Kidney tubule cell (primary cell): ENCODE data around the gene CAMK1D.

Experiments
- DNase-seq: peaks from one replicate; pipeline ENCODE4 v3.0.0-alpha.2; 2018; ENCODE audit warnings: low spot score

Gene CAMK1D

DNA sequence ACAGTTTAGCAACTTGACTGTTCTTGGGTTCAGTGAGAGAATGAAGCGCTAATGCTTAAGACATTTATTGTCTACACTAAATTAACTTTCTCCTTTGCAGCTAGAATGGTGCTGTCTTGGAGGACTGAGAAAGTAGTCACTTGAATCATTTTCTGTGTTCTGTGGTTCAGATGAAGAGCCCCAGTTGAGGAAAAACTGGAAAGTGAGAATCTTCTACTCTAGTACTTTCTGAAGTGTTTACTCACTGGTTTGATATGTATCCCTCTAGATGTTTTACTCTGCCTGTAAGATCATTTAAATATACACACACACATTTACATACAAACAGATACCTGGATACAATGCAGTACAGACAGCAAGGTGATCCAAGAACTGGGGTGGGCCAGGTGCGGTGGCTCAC is 308.1 kb downstream of the CAMK1D start:
- no peak for DNase-seq

DNA sequence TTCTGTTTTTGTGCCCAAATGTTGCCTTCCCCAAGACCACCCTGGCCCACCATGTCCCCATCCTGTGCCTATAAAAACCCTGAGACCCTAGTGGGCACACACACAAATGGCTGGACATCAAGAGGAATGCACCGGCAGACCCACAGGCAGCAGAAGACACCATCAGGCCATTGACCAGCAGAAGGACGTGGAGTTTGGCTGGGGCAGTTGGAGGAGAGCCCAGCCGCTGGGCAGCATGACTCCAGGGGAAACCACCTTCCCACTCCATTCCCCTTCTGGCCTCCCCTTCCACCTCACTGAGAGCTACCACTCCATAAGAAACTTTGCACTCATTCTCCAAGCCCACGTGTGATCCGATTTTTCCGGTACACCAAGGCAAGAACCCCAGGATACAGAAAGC is 309.2 kb downstream of the CAMK1D start:
- no peak for DNase-seq

DNA sequence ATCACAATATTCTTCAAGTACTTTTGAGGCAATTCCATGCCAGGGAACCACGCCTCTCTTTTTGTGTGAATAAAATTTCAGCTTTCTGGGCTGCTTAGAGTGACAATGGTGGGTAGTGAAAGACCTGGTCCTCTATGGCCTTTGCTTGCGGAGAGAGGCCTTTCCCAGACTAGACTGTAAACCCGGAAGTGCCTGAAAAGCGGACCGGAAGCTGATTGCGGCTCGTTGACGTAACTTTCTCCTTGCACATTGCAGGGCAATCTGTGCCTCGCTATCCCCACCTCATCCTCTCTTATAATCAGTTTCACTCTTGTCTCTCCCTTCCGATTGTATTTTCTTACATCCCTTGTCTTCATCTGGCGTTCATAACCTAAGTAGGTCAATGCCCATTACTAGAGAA is 310.4 kb downstream of the CAMK1D start:
- no peak for DNase-seq

DNA sequence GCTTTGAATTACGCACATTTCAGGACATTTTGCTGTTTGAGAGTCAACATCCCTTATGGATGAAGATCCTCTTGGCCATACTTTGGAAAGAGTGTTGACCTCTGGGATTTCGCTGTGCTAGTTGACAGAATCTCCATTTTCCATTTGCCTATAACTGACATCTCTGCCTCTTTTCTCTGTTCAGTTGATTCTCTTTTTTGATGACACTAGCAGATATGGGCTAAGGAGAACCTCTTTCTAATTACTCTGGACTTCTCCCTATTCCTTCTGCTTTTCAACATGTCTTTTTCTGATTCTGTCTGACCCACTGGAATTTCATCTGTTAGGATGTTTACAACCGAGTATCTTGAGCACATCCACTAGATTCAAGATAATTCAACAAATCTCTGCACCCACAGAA is 311.5 kb downstream of the CAMK1D start:
- no peak for DNase-seq

DNA sequence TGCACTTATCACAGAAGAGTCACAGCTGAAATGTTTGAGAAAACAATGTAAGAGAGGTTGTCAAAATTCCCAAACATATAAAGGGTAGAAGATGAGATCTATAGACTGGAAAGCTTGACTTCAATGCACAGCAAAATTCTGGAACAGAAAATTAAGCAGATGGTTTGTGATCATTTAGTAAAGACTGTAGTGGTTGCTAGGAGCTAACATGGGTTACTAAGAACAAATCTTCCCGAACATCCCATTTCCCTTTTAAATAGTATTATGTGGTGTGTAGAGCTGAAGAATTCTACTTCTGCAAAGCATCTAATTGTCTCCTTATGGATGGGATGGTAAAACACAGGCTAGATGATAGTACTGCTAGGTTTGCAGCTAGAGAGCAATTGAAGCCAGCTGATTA is 312.3 kb downstream of the CAMK1D start:
- no peak for DNase-seq

DNA sequence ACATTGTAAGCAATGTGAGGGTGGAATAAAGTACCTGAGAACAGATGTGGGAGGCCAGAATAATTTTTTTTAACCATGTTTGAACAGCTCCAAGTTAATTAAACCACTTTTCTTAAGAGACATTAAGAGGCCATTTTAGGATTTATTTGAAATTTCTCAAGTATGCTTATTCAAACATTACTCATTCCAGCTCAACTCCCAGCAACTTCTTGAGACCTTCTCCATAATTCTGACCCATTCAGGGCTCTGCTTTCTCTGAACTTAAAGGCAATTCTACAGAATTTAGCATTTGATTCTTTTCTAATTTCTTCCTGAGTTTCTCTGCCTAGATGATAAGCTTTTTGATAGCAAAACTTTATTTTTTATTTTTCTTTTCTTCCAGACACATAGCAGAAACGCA is 314.5 kb downstream of the CAMK1D start:
- no peak for DNase-seq

DNA sequence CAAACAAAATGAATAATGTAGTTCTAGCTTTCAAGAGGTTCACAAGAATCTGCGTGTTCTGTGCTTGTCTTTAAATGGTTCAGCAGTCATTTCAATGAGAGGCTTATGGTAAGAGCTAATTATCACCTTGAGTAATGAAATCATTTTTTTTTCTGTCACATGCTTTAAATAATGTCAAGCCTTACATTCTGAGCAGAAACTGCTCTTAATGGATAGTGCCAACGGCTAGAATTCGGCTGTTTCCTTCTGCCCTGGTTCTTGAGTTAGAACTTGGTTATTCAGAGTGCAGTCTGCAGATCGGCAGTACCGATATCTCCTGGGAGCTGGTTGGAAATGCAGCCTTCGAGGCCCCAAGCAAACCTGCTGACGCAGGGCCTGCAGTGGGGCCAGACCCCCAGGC is 316.2 kb downstream of the CAMK1D start:
- no peak for DNase-seq

DNA sequence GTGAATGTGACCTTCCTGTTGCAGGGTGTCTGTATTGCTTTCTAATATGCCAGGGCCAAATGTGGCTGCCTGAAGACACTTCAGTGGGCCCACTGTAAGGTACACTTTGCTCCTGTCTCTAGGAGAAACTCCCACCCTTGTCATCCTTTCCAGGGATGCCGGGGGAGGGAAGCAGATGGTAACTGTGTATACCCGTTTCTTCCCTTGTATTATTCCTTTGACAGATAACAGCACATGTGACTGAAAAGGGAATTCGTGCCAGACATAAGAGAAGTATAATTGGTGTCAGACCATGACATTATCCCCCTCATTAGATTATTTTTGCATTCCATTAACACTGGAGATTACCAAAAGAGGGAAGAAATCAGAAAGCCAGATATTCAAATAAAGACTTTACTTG is 317.7 kb downstream of the CAMK1D start:
- no peak for DNase-seq

DNA sequence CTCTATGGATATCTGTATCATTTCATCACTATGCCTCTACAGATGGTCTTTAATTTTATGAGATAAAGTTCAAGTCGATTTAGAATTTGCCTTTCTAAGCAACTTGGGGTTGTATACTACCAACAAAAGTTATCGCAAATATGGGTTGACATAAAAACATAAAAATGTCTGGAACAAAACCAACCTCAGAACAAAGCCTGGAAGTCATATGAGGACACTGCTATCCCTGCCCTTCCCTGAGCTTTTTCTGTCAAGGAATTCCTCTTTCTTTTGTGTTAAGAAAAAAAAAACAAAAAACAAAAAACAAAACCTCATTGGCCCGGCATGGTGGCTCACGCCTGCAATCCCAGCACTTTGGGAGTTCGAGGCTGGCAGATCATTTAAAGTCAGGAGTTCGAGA is 319.3 kb downstream of the CAMK1D start:
- no peak for DNase-seq

DNA sequence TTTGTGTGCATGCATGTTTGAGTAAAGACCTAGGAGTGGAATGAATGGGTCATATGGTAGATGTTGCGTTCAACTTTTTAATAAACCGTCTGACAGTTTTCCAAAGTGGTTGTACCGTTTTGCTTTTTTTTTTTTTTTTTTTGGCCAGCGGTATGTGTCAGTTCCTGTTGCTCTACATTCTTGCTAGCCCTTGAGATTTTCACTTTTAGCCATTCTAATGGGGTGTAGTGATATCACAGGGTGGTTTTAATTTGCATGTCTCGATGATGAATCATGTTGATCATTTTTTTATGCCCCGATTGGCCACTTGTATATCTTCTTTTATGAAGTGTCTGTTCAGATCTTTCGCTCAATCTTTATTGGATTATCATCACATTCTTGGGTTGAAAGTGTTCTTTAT is 320.7 kb downstream of the CAMK1D start:
- DNase-seq: no peak

DNA sequence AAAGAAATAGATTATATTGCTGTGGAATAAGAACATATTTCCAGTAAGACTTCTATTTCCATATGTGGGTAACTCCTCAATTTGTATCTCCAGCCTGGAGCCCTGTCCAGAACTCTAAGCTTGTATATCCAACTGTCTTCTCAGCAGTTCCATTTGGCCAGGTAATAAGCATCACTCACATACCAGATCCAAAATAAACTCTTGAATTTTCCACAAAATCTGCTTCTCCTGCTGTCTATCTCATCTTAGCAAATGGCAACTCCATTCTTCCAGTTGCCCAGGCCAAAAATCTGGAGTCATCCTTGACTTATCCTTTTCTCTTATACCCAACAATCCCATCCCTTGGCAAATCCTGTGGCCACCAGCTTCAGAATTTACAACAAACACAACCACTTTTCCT is 325.8 kb downstream of the CAMK1D start:
- no peak for DNase-seq

DNA sequence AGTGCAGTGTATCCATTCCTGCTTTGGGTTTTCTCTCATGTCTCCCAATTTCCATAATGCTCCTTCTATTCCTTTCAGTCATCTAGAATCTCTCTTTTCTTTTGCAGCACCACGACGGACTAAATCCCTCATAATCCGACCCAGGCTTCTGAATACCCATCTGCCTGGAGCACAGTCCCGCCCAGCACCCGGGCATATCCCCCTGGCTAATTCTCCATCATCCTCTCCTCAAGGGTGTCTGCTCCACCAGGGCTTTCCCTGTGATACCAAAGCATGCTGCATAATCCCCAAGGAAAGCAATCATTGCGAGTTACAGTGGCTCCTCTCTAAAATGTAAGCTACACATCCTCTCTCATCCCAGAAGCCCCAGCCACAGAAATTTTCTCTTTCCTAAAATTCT is 330.3 kb downstream of the CAMK1D start:
- DNase-seq: no peak

DNA sequence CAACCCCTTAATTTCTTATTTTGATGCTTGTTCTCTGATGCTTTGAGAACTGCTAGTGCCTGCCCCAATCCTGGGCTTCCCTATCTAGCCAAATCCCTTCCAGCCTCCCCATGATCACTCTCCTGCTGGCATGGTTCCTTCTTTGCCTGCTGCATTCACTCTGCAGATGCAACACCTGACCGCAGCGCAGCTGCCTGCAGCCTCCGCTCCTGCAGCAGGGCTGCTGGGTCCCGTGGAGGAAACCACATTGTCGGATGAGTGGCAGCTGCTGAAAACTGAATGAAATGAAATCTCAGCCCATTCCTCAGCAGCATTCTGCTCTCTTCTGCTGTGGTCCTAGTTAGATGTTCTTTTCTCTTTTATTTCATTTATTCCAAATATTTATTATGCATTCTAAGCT is 331.9 kb downstream of the CAMK1D start:
- DNase-seq: no peak

DNA sequence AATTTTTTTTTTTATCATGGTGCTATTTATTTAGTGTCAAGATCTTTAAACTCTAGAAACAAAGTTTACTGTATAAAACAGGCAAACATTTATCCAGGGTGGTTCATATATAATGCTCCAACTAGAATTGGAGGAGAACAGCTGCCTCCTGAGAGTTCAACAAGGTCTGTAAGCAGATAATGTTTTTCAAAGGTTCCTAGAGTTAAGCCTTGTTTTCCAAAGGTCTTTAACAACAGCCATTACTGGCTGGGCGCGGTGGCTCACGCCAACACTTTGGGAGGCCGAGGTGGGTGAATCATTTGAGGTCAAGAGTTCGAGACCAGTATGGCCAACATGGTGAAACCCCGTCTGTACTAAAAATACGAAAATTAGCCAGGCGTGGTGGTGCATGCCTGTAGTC is 335.4 kb downstream of the CAMK1D start:
- DNase-seq: no peak

DNA sequence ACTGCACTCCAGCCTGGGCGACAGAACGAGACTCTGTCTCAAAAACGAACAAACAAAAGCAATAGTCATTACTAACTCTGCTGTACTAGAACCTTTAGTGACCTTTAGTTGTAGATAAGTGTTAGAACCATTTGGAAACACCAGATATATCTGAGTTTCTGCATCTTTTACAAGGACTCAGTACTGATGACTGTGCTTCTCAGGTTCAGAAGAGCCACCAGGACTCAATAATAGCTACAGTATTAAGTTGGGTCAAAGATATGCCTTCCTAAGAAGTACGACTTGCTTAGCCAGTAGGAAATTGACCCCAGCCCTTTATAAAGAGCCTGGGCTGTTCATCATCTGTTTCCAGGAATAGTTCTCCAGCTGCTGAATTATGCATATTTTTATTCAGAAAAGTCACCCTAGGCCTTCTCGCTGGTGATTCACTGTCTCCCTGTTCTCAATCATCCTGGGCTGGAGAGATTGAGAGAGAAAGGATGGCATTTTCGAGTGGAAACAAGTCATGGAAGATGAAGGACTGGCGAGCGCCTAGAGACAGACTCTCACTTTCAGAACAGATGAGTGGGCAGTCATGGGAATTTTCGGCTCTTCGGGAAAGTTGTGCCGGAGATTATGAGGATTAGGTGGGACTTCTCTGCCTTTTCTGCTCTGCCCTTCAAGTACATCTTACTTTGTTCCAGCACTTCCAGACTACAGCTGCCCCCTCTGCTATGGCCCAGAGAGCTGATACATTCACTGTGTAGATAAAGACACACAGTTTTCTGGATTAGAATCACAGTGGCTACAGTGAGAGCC is 336.1 kb downstream of the CAMK1D start:
- no peak for DNase-seq

DNA sequence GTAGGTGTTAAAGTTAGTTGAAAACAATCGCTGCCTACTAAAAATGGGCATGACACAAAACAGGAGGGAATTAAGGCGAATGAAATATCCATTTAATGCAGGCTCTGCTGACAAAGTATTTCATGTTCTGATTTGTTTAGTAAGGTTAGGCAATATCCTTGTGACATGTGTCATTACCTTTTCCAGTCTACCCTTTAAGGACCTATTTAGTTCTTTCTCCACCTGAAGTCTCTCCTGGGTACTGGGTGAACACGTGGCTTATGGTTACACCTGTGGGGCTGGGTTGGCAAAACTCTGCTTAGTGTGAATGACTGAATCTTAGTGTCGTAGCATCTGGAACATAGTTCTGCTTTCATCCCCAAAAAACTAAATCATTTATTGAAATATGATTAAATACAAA is 338.6 kb downstream of the CAMK1D start:
- DNase-seq: no peak

DNA sequence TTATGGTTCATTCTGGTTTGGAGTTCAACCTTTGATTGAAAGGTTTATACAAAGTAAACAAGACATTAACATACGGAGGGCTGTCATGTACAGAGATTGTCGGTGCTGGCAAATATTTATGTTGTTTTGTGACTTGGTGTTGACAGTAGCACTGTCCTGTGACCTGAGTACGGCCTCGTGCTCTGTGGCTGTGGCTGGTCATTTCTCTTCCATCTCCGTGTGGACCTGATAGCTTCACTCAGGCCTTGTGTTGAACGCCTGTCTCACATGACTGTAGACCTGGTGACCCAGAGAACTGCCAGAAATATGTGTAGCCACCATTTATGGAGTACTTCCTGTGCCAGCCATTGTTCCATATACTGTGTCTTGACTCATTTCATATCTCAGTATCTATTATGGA is 340.5 kb downstream of the CAMK1D start:
- DNase-seq: no peak

DNA sequence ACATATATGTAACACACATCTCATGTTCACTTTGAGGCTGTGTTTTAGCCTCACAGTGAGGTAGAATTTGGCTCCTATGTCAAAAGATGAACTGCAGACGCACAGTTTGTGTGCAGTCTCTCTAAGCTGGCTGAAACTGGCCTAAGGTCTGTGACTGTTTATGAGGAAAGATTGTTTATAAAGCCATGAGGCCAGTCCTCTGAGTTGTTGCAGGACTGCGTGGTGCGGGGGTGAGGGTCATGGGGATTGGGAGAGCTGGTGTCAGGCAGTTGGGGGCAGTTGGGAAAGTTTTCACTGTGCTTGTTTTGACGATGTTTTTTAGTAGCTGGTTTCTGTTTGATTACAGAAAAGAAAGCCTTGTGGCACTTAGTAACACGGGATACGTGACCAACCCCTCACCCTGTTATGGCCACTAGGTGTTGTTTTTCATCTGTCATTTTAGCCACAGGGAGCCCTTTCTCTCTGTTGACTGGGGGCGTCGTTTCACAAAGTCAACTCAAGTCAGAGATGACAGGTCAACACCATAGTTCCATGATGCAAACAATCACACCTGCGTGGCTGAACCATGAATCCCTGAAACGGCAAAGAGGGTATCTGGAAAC is 341.3 kb downstream of the CAMK1D start:
- DNase-seq: no peak

DNA sequence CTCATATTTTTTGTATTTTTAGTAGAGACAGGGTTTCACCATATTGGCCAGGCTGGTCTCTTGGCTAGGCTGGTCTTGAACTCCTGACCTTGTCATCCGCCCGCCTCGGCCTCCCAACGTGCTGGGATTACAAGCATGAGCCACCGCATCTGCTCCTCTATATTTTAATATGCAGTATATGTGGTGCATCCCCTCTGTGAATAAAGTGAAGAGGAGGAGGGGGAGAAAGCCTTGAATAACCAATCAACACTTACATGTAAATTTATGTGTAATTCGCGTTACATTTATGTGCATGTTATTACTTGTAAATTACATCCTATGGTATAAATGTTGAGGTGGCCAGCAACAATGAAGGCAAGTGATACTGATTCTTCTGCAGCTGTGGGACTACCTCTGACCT is 342.2 kb downstream of the CAMK1D start:
- DNase-seq: no peak

DNA sequence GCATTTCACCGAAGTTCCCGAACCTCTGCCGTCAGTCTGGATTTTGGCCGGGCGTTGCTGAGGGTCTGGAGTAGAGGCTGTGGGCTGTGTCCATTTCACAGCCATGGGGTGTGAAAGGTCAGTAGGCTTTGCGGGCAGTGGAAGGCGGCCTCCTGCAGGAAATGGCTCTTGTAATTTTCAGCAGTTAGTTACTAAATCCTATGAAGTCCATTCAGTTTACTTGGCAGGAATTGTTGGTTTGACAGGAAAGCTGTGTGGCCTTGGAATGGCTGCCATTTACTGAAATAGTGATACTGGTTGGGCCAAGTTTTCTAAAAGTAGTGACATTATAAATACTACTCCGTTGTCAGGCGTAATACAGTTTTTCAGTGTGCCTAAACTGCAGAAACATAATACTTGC is 348.4 kb downstream of the CAMK1D start:
- DNase-seq: no peak

DNA sequence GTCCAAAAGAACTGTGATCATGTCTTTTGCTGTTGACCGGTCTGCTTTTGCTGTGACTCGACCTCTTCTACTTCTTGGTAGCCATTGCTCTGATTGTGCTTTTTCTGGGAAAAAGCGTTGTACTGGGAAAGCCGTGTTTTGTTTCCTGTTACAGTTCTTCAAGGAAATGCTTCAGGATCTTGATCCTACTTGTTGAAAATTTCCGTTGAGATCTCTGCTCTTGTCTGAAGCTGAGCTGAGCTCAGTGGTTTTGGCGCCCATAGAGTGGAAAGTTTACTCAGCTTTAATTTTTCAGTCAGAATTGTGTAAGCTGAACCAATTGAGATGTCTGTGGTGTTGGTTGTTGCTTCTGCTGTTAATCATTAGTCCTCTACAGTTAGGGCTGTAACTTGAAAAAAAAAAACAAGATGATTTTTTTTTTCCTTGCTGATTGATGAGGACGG is 349.9 kb downstream of the CAMK1D start:
- peak; percentile 89 for DNase-seq

DNA sequence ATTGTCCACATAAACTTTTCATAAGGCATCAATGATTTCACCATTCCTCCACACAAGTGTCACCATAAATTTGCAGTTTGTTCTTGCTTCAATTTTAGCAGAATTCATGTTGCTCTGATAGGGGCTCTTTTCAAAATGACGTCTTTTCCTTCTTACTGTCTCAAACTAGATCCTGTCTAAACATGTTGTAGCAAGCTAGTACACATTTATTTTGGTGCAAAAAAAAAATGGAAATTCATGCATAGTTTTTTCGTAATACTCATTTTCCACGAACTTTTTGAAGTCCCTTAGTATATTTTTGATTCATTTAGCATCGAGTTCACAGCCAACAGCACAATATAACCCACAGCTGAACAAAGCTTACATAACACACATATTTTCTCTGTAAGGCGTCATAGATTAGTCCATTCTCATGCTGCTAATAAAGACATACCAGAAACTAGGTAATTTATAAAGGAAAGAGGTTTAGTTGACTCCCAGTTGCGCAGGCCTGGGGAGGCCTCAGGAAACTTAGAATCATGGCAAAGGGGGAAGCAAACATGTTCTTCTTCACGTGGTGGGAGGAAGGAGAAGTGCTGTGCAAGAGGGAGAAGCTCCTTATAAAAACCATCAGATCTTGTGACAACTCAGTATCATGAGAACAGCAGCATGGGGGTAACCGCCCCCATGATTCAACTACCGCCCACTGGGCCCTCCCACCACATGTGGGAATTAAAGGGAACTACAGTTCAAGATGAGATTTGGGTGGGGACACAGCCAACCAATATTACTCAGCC is 350.6 kb downstream of the CAMK1D start:
- DNase-seq: no peak

DNA sequence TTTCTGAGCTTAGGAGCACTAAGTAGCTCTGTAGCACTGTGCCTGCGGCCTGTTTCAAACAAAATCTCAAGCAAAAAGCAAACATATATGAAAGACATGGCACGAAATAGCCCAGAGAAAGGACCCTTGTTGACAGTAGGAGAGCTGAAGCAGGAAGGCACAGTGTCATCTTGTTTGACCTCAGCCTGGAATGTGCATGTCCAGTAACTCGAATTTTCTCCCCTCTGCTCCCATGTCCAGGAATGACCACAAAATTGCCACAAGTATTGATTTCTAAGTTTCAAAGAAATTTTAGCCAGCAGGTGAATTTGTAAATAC is 351.2 kb downstream of the CAMK1D start:
- no peak for DNase-seq
